Measurements from ENCODE around the gene PECR.

- TF ChIP-seq POLR2AphosphoS5 (IDR thresholded peaks at IDR 0.05; ENCODE audit: low read depth, low read length) (no peak), REST (IDR thresholded peaks at IDR 0.05; ENCODE audit: insufficient read depth in 1 of 2, low read depth in 2 of 2, low read length in 2 of 2) (no peak), TAF1 (IDR thresholded peaks at IDR 0.05; ENCODE audit: borderline replicate concordance, insufficient read depth, low read length) (no peak), SIN3A (IDR thresholded peaks at IDR 0.05; ENCODE audit: borderline replicate concordance, insufficient read depth, low read length) (no peak), FOXP2 (optimal IDR thresholded peaks at IDR 0.05; ENCODE audit: borderline replicate concordance, extremely low read depth, extremely low read length, insufficient read depth) (no peak)
These were observed 67.6 kb downstream of the PECR start for GRCh38 chr2:216014006-216014405.
